G401 (cell line): Measurements from ENCODE around the gene DPEP3. TPM values are rescaled to one million over a fixed set of nuclear protein-coding genes. Genes with fewer than 3 reads are reported as not detected.
A peak's percentile ranks its signal among the peaks of the same experiment; 100 is the strongest.
"Not testable (repeated sequence)": the region's sequence is repeated elsewhere in the genome, so short reads cannot be mapped to it uniquely, and the experiment has no call there.

Experiments
- DNase-seq: peaks from one replicate; pipeline ENCODE4 v3.0.0-alpha.2; 2015; ENCODE audit warnings: low spot score
- in situ Hi-C: cut with HindIII; loops from 2 replicates; pipeline ENCODE4 v1.10.0; 2016; ENCODE audit warnings: low sequenced_read_pairs, mixed read lengths
- total RNA-seq: library from RNA; depleted of rRNA; stranded (reverse); fragments of >200 nt; shearing (Covaris generic); gene quantifications from 2 replicates; pipeline ENCODE4 v1.2.3, GENCODE V29; 2014

DPEP3 gene
- total RNA-seq, 1 experiment from 2014 or later: not detected

DNA sequence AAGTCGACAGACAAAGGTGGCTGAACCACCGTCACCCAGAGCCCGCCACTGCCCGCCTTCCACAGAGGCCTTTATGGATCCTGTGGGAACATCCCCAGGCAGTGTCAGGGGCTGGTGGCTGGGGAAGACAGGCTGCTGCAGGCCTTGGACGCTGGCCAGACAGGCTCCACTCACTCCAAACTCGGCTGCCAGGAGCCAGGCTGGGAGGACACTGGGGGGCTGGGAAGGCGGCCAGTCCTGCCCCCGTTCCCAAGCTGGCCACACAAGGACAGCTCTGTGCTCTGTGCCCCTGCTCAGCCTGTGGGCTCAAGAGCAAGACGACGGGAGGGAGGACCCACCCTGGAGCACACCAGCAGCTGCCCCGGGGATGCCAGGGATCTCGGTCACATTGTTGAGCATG lies 28.8 kb downstream of the DPEP3 start:
- in situ Hi-C loops: no loop called here
- peak; percentile 81 for DNase-seq

DNA sequence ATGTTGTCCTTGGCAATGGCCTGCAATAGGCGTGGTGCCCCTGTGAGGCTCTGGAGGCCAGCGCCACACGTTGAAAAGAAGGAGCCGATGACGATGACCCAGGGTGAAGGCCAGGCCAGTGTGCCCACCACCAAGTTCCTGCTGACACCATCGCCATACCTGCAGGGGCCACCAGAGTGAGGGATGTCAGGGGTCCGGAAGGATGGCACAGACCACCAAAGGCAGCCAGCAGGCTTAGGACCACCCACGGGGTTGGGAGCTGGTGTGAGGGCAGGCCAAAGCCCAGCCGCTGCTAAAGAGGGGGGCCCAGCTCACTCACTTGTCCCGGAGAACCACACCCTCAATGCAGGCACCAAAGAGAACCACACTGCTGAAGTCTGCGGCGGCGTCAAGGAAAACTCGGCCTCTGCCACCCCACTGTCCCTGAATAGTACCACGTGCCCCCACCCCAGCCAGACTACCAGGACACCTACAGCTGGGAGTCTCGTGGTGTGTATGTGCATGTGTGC lies 29.9 kb downstream of the DPEP3 start:
- no peak for DNase-seq
- in situ Hi-C loops: no loop called here

DNA sequence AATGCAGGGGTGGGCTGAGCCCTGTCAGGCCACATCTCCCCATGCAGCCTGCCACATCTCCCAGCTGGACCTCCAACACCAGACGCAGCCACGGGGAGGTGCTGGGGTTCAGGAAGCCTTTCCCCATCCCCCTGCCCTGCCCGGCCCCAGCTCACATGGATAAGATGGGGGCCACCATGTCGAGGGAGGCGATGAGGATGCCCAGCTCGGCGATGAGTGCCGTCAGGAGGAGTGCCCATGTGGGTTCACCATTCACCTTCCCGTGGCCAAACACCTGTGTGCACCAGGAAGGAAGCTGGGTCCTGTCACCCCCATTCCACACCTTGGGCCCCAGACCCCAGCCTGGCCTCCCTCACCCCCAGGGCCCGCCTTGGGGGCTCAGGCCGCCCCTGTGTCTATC lies 30.7 kb downstream of the DPEP3 start:
- in situ Hi-C loops: no loop called here
- no peak for DNase-seq

DNA sequence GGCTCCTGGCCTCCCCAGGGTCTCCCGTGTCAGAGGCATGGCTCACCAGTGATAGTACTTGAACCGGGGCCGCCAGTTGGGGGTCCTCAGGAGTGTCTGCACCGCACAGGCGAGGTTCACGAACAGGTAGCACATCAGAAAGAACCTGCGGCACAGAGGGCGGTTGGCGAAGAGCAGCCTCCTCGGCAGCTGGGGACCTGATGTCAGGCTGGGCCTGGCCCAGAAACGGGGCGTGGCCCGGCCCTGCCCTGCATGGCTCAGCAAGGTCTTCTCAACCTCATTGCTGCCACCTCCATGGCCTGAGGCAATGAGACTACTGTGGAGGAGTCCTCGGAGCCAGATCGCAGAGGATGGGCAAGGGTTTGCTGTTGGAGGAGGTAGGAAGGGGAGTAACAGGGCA lies 32.3 kb downstream of the DPEP3 start:
- DNase-seq: no peak
- in situ Hi-C loops: no loop called here

DNA sequence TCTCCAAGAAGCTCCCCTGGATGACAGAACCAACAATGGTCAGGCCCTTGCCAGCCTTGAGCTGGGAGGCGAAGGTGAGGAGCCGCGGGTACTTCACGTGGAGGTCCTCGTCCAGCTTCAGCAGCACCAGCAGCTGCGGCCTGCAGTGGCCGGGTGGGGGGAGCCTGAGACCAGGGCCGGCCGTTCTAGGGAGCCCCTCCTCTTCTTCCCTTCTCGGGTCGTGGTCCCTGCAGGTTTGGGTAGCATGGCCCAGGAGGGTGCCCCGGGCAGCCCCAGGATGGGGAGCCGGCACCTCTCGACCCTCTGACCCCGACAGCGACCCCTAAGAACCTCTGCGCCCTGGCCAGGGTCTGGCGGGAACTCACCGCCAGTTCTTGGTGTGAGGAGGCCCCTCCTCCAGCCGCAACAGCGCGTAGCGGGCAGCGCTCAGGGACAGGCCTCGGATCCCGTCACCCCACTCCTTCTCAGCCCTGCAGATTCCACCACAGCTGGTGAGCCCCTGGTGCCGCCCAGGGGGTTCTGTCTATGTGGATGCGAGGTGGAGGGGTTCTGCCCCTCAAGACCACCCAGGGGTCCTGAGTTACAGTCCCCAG lies 33.2 kb downstream of the DPEP3 start:
- DNase-seq: no peak
- in situ Hi-C loops: no loop called here

DNA sequence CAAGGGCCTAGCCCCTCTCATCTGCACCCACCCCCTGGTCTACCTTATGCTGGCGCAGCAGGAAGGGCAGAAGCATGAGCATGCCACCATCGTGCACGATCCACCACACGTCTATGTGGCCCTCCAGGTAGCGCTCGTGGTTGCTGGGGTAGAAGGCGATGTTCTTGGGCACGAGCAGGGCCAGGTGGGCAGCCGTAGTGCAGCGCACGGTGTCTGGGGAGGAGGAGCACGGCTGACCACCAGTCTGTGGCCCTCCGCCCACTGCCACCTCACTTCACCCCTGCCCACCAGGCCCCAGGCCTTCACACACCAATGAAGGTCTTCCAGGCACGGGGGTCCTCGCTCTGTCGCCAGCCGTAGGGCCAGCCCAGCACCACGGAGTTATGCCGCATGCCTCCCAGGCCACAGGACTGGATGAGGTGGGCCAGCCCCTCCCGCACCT lies 34.1 kb downstream of the DPEP3 start:
- in situ Hi-C loops: no loop called here
- no peak for DNase-seq

DNA sequence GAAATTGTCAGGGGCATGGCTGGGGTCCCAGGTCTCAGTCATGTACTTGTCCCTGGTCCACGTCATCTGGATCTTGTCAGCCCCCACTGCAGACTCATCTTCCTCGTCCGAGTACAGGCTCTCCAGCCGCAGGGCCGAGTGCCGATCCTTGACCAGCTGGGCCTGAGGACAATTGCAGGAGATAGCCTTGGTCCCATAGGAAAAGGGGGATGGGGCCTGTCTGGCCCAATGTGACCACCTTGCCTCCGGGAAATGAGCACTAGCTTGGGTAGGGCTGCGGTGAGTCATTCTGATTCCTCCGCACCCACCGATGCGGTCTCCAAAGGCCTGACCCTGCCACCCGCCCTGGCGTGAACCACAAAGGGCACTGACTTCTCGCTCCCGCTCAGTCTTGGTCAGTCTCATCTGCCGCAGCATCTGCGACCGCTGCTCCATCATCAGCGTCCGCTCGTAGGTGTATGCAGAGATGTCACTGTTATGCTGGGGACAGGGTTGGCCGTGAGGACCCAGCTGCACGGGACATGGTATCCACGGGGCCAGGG lies 34.8 kb downstream of the DPEP3 start:
- DNase-seq: no peak

DNA sequence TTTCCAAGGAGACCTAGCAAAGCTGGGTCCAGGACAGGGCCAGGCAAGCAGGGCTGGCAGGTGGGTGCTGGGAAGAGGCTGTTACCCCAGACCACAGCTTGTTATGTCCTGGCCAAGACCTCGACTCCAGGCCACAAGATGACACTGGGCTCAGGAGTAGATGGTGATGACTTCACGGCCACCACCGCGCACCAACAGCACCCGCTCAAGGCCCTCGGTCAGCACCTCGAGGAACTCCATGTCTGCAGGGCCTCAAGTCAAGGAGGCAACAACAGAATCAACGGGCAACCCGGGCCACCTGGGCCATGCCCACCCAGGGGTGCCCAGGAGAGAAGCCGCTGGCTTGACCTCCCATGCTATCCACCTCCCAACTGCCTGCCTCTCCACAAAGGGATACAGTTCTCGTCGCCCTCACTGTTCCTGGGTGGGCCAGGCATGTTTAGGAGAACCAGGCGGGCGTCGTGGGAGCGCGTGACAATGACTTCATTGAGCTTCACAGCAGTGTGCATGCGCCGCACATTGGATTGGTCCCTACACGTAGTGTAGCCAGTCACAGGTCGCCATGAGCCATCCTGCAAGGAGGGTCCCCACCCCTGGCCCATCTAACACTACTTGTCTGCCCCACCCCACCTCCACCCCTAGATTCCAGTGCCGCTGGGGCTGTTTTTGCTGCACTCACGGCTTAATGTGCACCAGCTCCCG lies 35.5 kb downstream of the DPEP3 start:
- in situ Hi-C loops: no loop called here
- DNase-seq: no peak

More for the DNA sequence above, 34.8 kb downstream of the DPEP3 start:
- in situ Hi-C loops: no loop called here

DNA sequence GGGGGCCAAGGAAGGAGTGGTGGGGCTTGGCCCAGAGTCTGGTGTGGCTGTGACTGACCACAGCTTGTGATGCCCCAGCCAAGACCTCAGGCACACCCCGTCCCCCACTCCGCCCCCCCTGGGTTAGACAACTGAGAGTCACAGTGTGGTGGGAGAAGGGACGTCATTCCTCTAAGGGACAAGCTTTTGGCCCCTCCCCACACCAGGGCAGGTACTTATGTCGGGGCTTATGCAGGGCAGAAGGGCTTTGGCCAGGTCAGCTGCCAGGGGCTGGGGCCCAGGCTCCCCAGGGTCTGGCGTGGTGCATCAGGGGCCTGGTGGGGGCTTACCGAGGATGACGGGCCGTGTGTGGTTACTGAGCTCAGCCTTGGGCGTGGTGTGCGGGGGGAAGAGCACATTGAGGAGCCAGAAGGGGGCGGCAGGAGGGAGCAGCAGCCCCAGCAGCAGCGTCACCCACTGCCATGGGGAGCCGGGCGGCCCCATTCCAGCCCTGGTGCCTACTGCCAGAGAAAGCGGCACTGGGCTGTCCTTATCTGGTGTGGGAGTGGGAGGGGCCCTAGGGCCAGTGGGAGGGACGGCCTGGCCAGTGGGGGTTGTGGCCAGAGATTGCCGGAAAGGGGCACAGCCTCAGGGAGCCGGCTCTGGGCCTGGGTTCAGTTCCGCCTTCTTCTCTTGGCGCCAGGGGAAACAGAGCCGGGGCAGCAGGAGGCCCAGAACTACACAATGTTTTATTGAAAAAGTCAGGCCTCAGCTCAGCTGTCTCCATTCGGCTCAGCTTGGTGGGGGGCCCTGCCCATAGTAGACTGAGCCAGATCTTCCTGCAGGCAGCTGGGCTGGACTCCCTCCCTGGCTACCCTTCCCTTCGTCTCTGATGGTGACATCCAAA lies 36.4 kb downstream of the DPEP3 start, which contains the start of gene LCAT:
Gene LCAT, minus strand, starts transcription at position 502 of the 886 bp plus-strand sequence. Its CDS starts 19 bp downstream, at position 483.
- in situ Hi-C loops: no loop called here
- DNase-seq: peak; percentile 73

DNA sequence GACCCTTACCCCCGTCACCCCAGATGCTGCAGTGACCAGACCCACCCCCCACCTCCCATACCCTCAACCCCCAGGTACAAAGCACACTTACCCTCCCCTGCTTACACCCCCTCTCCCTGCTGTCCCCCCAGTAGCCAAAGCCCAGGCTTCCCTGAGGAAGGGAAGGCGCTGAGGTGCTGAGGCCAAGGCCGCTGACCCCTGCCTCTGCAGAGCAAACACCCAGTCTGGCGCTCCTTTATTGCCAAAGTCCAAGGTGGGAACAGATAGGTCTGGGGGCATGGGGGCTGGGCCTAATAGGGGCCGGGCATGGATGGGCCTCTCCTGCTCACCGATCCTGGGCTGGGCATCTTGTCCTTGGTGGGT lies 37.1 kb downstream of the DPEP3 start:
- DNase-seq: no peak
- in situ Hi-C loops: no loop called here

DNA sequence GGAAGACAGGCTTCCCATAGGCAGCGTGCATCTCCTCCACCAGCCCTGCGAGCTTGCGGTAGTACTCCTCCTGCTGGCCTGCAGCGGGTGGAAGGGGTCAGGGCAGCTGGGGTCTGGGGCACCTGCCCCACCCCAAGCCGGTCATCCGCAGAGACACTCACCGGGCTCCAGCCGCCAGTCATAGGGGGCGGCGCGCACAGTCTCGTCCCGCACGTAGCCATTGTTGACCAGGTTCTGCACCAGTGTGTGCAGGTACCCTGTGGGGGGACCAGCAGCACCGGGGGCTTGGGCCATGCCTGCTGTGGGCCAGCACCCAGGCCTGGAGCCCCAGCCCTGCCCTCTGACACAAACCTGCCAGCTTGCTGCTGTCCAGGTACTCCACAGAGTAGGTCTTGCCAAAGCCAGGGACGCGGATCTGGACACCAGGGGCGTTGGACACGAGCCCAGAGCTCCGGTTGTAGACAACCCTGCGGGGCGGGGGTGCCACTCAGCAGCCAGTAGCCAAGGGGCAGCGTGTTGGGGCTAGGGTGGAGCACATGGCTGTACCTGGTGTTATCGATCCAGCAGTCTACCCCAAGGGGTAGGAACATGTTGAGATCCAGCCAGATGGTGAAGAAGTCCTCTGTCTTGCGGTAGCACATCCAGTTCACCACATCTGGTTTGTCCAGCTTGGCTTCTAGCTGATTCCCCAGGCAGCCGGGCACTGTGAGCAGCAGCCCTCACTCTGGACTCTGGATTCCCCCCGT lies 37.6 kb downstream of the DPEP3 start:
- DNase-seq: no peak

DNA sequence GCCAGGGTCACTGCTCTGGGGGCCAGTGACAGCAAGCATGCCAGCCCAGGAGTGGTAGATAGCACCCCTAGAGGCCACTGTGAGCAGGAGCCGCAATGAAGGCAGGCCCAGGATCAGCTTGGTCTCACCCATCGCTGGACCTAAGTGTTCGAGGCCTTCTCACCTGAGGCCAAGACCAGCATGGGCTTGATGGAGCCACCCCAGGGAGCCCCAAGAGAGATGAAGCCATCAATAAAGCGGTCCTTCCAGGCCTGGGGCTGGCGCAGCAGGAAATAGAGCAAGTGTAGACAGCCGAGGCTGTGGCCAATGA lies 38.1 kb downstream of the DPEP3 start:
- in situ Hi-C loops: no loop called here

More for the DNA sequence above, 37.6 kb downstream of the DPEP3 start:
- in situ Hi-C loops: no loop called here

DNA sequence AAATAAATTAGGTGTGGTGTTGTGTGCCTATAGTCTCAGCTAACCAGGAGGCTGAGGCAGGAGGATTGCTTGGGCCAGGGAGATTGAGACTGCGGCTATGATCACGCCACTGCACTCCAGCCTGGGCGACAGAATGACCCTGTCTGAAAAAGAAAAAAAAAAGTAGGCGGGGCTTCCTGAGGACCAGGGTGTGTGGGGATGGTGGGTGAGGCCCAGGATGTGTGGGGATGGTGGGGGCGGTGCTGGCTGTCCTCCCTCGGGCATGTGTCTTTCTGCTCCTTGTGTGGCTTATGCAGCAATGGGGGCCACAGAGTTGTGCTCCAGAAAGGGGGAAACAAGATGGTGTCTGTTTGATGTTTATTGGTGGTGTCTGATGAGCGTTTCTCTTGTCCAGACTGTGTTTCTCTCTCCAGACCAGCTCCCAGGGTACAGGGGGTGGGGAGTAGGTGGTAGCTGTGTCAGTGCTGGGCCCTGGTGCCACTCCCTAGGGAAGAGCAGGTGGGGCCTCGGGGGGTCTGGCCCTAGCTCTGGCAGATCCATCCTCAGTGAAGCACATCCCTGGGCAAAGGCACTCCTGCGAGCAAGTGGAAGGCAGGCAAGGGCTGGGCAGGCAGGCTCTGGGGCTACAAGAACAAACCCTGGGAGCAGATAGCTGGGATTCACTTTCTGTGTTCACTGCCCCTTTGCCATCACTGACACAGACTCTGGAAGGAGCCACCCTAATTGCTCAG lies 38.7 kb downstream of the DPEP3 start:
- DNase-seq: no peak
- in situ Hi-C loops: no loop called here

More for the DNA sequence above, 38.1 kb downstream of the DPEP3 start:
- DNase-seq: peak; percentile 54

DNA sequence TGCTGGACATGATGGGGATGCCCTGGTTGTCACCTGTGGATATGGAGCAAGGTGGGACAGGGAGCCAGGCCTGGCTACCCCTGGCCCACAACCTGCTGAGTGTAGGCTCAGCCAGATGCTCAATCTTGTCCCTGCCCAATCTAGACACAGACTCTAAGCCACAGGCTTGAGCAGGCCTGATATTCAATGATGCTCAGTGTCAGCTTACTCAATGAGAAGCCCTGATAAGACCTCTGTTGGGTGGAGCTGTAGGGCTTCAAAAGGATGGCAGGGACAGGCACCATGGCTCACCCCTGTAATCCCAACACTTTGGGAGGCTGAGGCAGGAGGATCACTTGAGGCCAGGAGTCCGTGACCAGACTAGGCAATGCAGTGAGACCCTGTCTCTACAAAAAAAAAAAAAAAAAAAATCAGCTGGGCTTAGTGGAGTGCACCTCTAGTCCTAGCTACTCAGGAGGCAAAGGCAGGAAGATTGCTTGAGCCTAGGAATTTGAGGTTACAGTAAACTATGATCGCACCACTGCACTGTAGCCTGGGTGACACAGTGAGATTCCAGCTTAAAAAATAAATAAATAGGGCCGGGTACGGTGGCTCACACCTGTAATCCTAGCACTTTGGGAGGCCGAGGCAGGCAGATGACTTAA lies 39.7 kb downstream of the DPEP3 start:
- no peak for DNase-seq
- in situ Hi-C loops: no loop called here

DNA sequence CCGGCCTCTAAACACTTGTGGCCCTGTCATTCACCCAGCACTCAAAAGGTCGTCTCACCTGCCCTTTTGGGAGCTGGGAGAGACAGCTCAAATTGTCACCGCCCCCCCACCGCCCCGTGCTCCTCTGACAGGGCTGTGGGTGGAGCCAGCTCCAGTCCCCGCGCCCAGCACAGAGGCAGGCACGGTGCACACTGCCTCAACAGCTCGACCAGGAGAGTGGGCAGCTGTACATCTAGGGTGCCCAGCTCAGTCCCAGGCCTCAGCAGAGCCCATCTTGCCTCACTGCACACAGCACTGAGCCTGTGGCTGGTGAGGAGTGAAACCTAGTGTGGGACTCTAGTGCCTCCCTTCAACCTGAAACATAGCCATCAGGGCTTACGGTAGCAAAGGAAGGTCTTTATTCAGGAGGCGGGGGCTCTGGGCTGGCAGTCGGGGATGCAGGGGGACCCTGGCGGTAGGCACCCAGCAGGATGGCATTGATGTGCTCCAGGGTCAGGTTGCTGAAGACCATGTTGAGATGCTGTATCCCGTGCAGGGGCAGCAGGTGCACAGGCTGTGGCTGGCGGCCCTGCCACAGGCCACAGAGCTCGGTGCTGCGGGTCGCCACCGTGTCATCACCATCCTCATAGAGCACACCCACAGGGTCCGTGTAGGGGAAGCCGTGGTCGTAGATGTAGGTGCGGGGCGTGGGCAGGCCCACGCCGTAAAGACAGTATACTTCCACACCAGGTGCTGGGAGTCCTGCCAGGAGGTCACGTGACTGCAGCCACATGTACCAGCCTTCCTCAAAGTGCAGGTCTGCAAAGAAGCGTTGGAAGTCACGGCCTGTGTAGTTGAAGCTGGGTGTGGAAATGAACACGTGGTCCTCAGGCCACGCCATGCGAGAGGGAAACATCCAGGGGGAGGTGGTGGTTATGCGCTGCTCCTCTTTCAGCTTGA lies 40.5 kb downstream of the DPEP3 start:
- no peak for DNase-seq
- in situ Hi-C loops: no loop called here

DNA sequence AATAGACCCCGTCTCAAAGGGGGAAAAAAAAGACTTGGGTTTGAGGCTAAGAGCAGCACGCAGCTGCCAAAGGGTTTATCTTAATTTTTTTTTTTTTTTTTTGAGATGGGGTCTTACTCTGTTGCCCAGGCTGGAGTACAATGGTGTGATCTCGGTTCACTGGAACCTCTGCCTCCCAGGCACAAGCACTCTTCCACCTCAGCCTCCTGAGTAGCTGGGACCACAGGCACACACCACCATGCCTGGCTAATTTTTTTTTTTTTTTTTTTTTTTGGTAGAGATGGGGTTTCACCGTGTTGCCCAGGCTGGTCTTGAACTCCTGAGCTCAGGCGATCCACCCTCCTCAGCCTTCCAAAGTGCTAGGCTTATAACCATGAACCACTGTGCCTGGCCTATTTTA lies 42.6 kb downstream of the DPEP3 start:
- in situ Hi-C loops: not testable (repeated sequence)

More for the DNA sequence above, 42.6 kb downstream of the DPEP3 start:
- DNase-seq: not testable (repeated sequence)
